ENCODE results near the gene MIB2. TPM values are rescaled to one million over a fixed set of nuclear protein-coding genes. Genes with fewer than 3 reads are reported as not detected.

MIB2 gene
- total RNA-seq, 1 donor from 2014 or later = 85.0 TPM

GRCh38 chr1:1614204-1614953 lies 921 bp upstream of the MIB2 start:
- peak; percentile 83 for DNase-seq (ENCODE audit: low spot score)

GRCh38 chr1:1614954-1615255 lies 395 bp upstream of the MIB2 start:
- no peak for DNase-seq (ENCODE audit: low spot score)

- DNase-seq (ENCODE audit: low spot score) = peak; percentile 35
Observed at GRCh38 chr1:1616045-1616790, 918 bp downstream of the MIB2 start.

- no peak for DNase-seq (ENCODE audit: low spot score)
Observed at GRCh38 chr1:1616838-1617237, 1.5 kb downstream of the MIB2 start.

GRCh38 chr1:1617516-1617915 lies 2.2 kb downstream of the MIB2 start:
- DNase-seq (ENCODE audit: low spot score) = no peak

GRCh38 chr1:1617925-1618324 lies 2.6 kb downstream of the MIB2 start:
- DNase-seq (ENCODE audit: low spot score) = no peak

GRCh38 chr1:1618396-1619068 lies 3.2 kb downstream of the MIB2 start:
- DNase-seq (ENCODE audit: low spot score) = no peak

- no peak for DNase-seq (ENCODE audit: low spot score)
Observed at GRCh38 chr1:1619917-1620361, 4.6 kb downstream of the MIB2 start.

- DNase-seq (ENCODE audit: low spot score) = no peak
Observed at GRCh38 chr1:1620433-1621139, 5.3 kb downstream of the MIB2 start.

GRCh38 chr1:1621173-1622009 lies 6.1 kb downstream of the MIB2 start:
- DNase-seq (ENCODE audit: low spot score) = peak; percentile 48

- peak; percentile 79 for DNase-seq (ENCODE audit: low spot score)
Observed at GRCh38 chr1:1622010-1622787, 6.9 kb downstream of the MIB2 start.

- no peak for DNase-seq (ENCODE audit: low spot score)
Observed at GRCh38 chr1:1622788-1623094, 7.4 kb downstream of the MIB2 start.

- DNase-seq (ENCODE audit: low spot score) = no peak
Observed at GRCh38 chr1:1623181-1623630, 7.9 kb downstream of the MIB2 start.

GRCh38 chr1:1623631-1624442 lies 8.5 kb downstream of the MIB2 start:
- DNase-seq (ENCODE audit: low spot score) = no peak

GRCh38 chr1:1624443-1625403 lies 9.4 kb downstream of the MIB2 start:
- peak; percentile 77 for DNase-seq (ENCODE audit: low spot score)

GRCh38 chr1:1625404-1625775 lies 10.1 kb downstream of the MIB2 start:
- no peak for DNase-seq (ENCODE audit: low spot score)

GRCh38 chr1:1625824-1626206 lies 10.5 kb downstream of the MIB2 start:
- DNase-seq (ENCODE audit: low spot score) = no peak
